Gastroesophageal sphincter (tissue), 4 donors: Measurements from ENCODE around the gene CNTLN. TPM values are rescaled to one million over a fixed set of nuclear protein-coding genes. Genes with fewer than 3 reads are reported as not detected.

Experiments used
- ATAC-seq: fragments of 150-250 bp; one replicate; pipeline ENCODE4 v1.9.1; 2016; ENCODE audit warnings: mild to moderate bottlenecking, moderate library complexity
- H3K27ac ChIP-seq, 4 donors: fragments of 200-600 bp; sonication (generic) in 3 of 4; 1 replicate in 3 of 4; 2 replicates in 1 of 4; pipeline ENCODE4 v1.5.1; 2016 to 2019
- H3K27me3 ChIP-seq: fragments of 200-600 bp; sonication (generic); one replicate; pipeline ENCODE4 v1.5.1; 2019
- H3K36me3 ChIP-seq, 2 donors: fragments of 200-600 bp; sonication (generic); one replicate each; pipeline ENCODE4 v1.5.1; 2019; ENCODE audit warnings: control low read depth in 1 of 2
- H3K4me1 ChIP-seq, 3 donors: fragments of 200-600 bp; sonication (generic); 1 replicate in 2 of 3; 2 replicates in 1 of 3; pipeline ENCODE4 v1.5.1; 2016 to 2019; ENCODE audit warnings: control low read depth in 2 of 3
- H3K4me3 ChIP-seq, 2 donors: fragments of 200-600 bp; sonication (generic); one replicate each; pipeline ENCODE4 v1.5.1; 2019; ENCODE audit warnings: mild to moderate bottlenecking in 1 of 2, moderate library complexity in 1 of 2
- H3K9me3 ChIP-seq, 3 donors: fragments of 200-600 bp; sonication (generic); one replicate each; pipeline ENCODE4 v1.5.1; 2017 to 2019; ENCODE audit warnings: control low read depth in 2 of 3
- CTCF ChIP-seq, 4 experiments: fragments of 200-600 bp in 2 of 4; fragments of 450-650 bp in 2 of 4; sonication (generic) in 1 of 4; IDR thresholded peaks; one replicate each; pipeline ENCODE4 v1.5.1; 2017 to 2019; ENCODE audit warnings: antibody characterized with exemption in 4 of 4, mild to moderate bottlenecking in 2 of 4, moderate library complexity in 2 of 4
- EP300 ChIP-seq: sonication (generic); formaldehyde crosslinking; IDR thresholded peaks from one replicate; pipeline ENCODE4 v1.6.1; 2017; ENCODE audit warnings: antibody characterized with exemption, mild to moderate bottlenecking
- POLR2A ChIP-seq, 2 donors: fragments of 450-650 bp; IDR thresholded peaks; one replicate each; pipeline ENCODE4 v1.6.1; 2017; ENCODE audit warnings: antibody characterized with exemption in 2 of 2, mild to moderate bottlenecking in 2 of 2, moderate library complexity in 1 of 2
- POLR2AphosphoS5 ChIP-seq: sonication (generic); formaldehyde crosslinking; IDR thresholded peaks from one replicate; pipeline ENCODE4 v1.6.1; 2017; ENCODE audit warnings: antibody characterized with exemption
- WGBS, 2 donors: methylation state at CpG; one replicate each; pipeline ENCODE4 v1.1.5; 2018; ENCODE audit warnings: low coverage in 1 of 2; 5-methylcytosine and 5-hydroxymethylcytosine counted together
- total RNA-seq, 4 donors: library from RNA; depleted of rRNA; stranded (reverse); fragments of >200 nt; gene quantifications; one replicate each; pipeline ENCODE4 v1.1.0, GENCODE V29; 2016

CNTLN gene
- total RNA-seq, 4 donors from 2014 or later, result 11.3 to 17.1 (median 12.9) TPM

- Histone ChIP-seq H3K4me3 (no peak overlapping the region), H3K9me3 (no peaks in the 10 kb centered on the region), H3K36me3 (peaks cover 0 to 12% of the 10 kb centered on the region in 2 donors), H3K27me3 (no peaks in the 10 kb centered on the region), H3K4me1 (no peaks in the 10 kb centered on the region), H3K27ac (no peak overlapping the region)
- no peak for TF ChIP-seq CTCF (IDR thresholded peaks at IDR 0.05)
- no peak for TF ChIP-seq POLR2AphosphoS5
- TF ChIP-seq EP300, result no peak
- TF ChIP-seq POLR2A (IDR thresholded peaks at IDR 0.05), result no peak
- no peak for ATAC-seq
- WGBS, 2 donors, result 92 to 93% methylated on average over 7 to 10 of the region's 10 CpGs
Measured at GRCh38 chr9:17322882-17323864, 188.3 kb downstream of the CNTLN start.

GRCh38 chr9:17328331-17328730, 193.5 kb downstream of the CNTLN start:
- TF ChIP-seq CTCF (IDR thresholded peaks at IDR 0.05) (no peak), EP300 (no peak), POLR2A (IDR thresholded peaks at IDR 0.05) (no peak), POLR2AphosphoS5 (no peak)
- WGBS, 2 donors, result 75 to 94% methylated on average over 2 of the region's 2 CpGs
- H3K4me3 ChIP-seq, result no peak overlapping the region

GRCh38 chr9:17330097-17330496, 195.3 kb downstream of the CNTLN start:
- H3K4me3 ChIP-seq, result no peak overlapping the region
- TF ChIP-seq EP300, result no peak
- no peak for TF ChIP-seq POLR2A (IDR thresholded peaks at IDR 0.05)
- no peak for TF ChIP-seq POLR2AphosphoS5
- no peak for TF ChIP-seq CTCF (IDR thresholded peaks at IDR 0.05)
- ATAC-seq, result no peak
- H3K36me3 ChIP-seq, result peaks cover 0 to 27% of the 10 kb centered on the region in 2 donors
- H3K9me3 ChIP-seq, result no peaks in the 10 kb centered on the region
- no peak overlapping the region for H3K27ac ChIP-seq
- no peaks in the 10 kb centered on the region for H3K27me3 ChIP-seq
- no peaks in the 10 kb centered on the region for H3K4me1 ChIP-seq

More at GRCh38 chr9:17328331-17328730, 193.5 kb downstream of the CNTLN start:
- ATAC-seq, result no peak
- no peak overlapping the region for H3K27ac ChIP-seq
- H3K4me1 ChIP-seq, result no peaks in the 10 kb centered on the region
- no peaks in the 10 kb centered on the region for H3K27me3 ChIP-seq
- peaks cover 0 to 14% of the 10 kb centered on the region in 2 donors for H3K36me3 ChIP-seq
- no peaks in the 10 kb centered on the region for H3K9me3 ChIP-seq

- 86 to 97% methylated on average over 3 of the region's 3 CpGs for WGBS, 2 donors
- TF ChIP-seq POLR2A (IDR thresholded peaks at IDR 0.05) (no peak), POLR2AphosphoS5 (no peak), EP300 (no peak), CTCF (IDR thresholded peaks at IDR 0.05) (no peak)
Measured at GRCh38 chr9:17332115-17332514, 197.3 kb downstream of the CNTLN start.

GRCh38 chr9:17339156-17339555, 204.3 kb downstream of the CNTLN start:
- no peak overlapping the region for H3K27ac ChIP-seq
- peaks cover 0 to 35% of the 10 kb centered on the region in 2 donors for H3K36me3 ChIP-seq
- no peaks in the 10 kb centered on the region for H3K4me1 ChIP-seq
- ATAC-seq, result no peak
- H3K4me3 ChIP-seq, result no peak overlapping the region
- no peaks in the 10 kb centered on the region for H3K27me3 ChIP-seq
- H3K9me3 ChIP-seq, result no peaks in the 10 kb centered on the region
- TF ChIP-seq EP300 (no peak), POLR2AphosphoS5 (no peak), POLR2A (IDR thresholded peaks at IDR 0.05) (no peak), CTCF (IDR thresholded peaks at IDR 0.05) (no peak)

More at GRCh38 chr9:17332115-17332514, 197.3 kb downstream of the CNTLN start:
- H3K27ac ChIP-seq, result no peak overlapping the region
- no peaks in the 10 kb centered on the region for H3K4me1 ChIP-seq
- H3K4me3 ChIP-seq, result no peak overlapping the region
- H3K36me3 ChIP-seq, result peaks cover 0 to 26% of the 10 kb centered on the region in 2 donors
- no peaks in the 10 kb centered on the region for H3K9me3 ChIP-seq
- no peaks in the 10 kb centered on the region for H3K27me3 ChIP-seq
- ATAC-seq, result no peak
